HCT116 (cell line): ENCODE results near the gene DDX19B. TPM values are rescaled to one million over a fixed set of nuclear protein-coding genes. Genes with fewer than 3 reads are reported as not detected.

ENCODE experiments used
- ATAC-seq: fragments of 200-7000 bp; cut with Tn5 transposase; 2 replicates; pipeline ENCODE4 v1.9.1; 2020; ENCODE audit warnings: mild to moderate bottlenecking, moderate library complexity
- BruUV-seq: library from RNA; stranded (reverse); fragments of 400-500 nt; replicated peaks from 2 replicates; lab custom pipeline; 2021; lab: Mats Ljungman, UMichigan
- CTCF ChIA-PET: fragments of 300-600 bp; sonication (Branson Sonifier 250); formaldehyde crosslinking; loops from one replicate; lab custom pipeline; 2021; ENCODE audit warnings: antibody characterized with exemption; lab: Charles Lee
- POLR2A ChIA-PET: fragments of 300-600, 350-600 bp; sonication (Branson Sonifier 250); formaldehyde crosslinking; loops from one replicate; lab custom pipeline; 2021; ENCODE audit warnings: antibody characterized with exemption; lab: Charles Lee
- RAD21 ChIA-PET, 2 experiments: fragments of 300-600 bp; sonication (Branson Sonifier 250); formaldehyde crosslinking; loops; one replicate each; lab custom pipeline; 2023; ENCODE audit warnings: low total read pairs in 2 of 2; ENCODE audit not compliant: uncharacterized antibody in 2 of 2, unreplicated experiment in 2 of 2, low non-redundant PET in 1 of 2; lab: Charles Lee
- DNase-seq: peaks from one replicate; pipeline ENCODE4 v3.0.0-alpha.2; 2010; ENCODE audit warnings: low read depth, low spot score
- H2AFZ ChIP-seq: fragments of 200-600 bp; shearing (Covaris generic), sonication (generic); 2 replicates; pipeline ENCODE4 v1.6.1; 2017; ENCODE audit warnings: low read depth, mixed run types, mixed read lengths, antibody characterized with exemption, low read length; ENCODE audit not compliant: poor library complexity, severe bottlenecking
- H3K27ac ChIP-seq: 2 replicates; pipeline ENCODE4 v1.5.1; 2012; ENCODE audit warnings: low read depth, low read length
- H3K27me3 ChIP-seq: fragments of 200-600 bp; sonication (generic); 2 replicates; pipeline ENCODE4 v1.6.1; 2016; ENCODE audit warnings: mixed run types, low read length, mixed read lengths; ENCODE audit not compliant: insufficient read depth
- H3K36me3 ChIP-seq, 2 experiments: fragments of 200-500 bp in 1 of 2; fragments of 200-600 bp in 1 of 2; sonication (Bioruptor generic) in 1 of 2; sonication (generic) in 1 of 2; 2 replicates each; pipeline versions ENCODE4 v1.5.1 to v1.6.1; 2014 to 2016; ENCODE audit warnings: low read length in 2 of 2, inconsistent platforms in 1 of 2, mixed read lengths in 1 of 2, mixed run types in 1 of 2; ENCODE audit not compliant: insufficient read depth in 2 of 2, control insufficient read depth in 1 of 2
- H3K4me1 ChIP-seq, 2 experiments: fragments of 200-600 bp in 1 of 2; sonication (generic) in 1 of 2; 2 replicates each; pipeline versions ENCODE4 v1.5.1 to v1.6.1; 2012 to 2017; ENCODE audit warnings: low read length in 2 of 2, inconsistent platforms in 1 of 2, mild to moderate bottlenecking in 1 of 2, mixed read lengths in 1 of 2, mixed run types in 1 of 2, moderate library complexity in 1 of 2; ENCODE audit not compliant: insufficient read depth in 2 of 2, control insufficient read depth in 1 of 2
- H3K4me2 ChIP-seq: fragments of 200-600 bp; sonication (generic); 2 replicates; pipeline ENCODE4 v1.6.1; 2017; ENCODE audit warnings: mixed run types, low read length, mixed read lengths
- H3K4me3 ChIP-seq, 2 experiments: fragments of 200-600 bp in 1 of 2; sonication (generic) in 1 of 2; replicated peaks in 1 of 2; 2 replicates each; pipeline ENCODE4 v1.5.1; 2011 to 2016; ENCODE audit warnings: low read length in 2 of 2, control low read depth in 1 of 2, low read depth in 1 of 2, mild to moderate bottlenecking in 1 of 2, mixed read lengths in 1 of 2, mixed run types in 1 of 2
- H3K79me2 ChIP-seq: fragments of 200-600 bp; sonication (generic); 2 replicates; pipeline ENCODE4 v1.6.1; 2017; ENCODE audit warnings: mild to moderate bottlenecking, mixed run types, low read length, moderate library complexity, mixed read lengths; ENCODE audit not compliant: insufficient read depth
- H3K9ac ChIP-seq: fragments of 200-600 bp; sonication (generic); 2 replicates; pipeline ENCODE4 v1.6.1; 2016; ENCODE audit warnings: low read length, mixed read lengths
- H3K9me2 ChIP-seq: fragments of 200-600 bp; sonication (generic), shearing (Covaris generic); 2 replicates; pipeline ENCODE4 v1.6.1; 2017; ENCODE audit warnings: mixed run types, mild to moderate bottlenecking, moderate library complexity; ENCODE audit not compliant: insufficient read depth
- H3K9me3 ChIP-seq, 2 experiments: fragments of 200-500 bp in 1 of 2; fragments of 200-600 bp in 1 of 2; sonication (Bioruptor generic) in 1 of 2; sonication (generic) in 1 of 2; 2 replicates each; pipeline ENCODE4 v1.6.1; 2014 to 2017; ENCODE audit warnings: low read length in 2 of 2, mixed read lengths in 2 of 2, inconsistent platforms in 1 of 2, low read depth in 1 of 2, mild to moderate bottlenecking in 1 of 2, mixed run types in 1 of 2, moderate library complexity in 1 of 2; ENCODE audit not compliant: control insufficient read depth in 1 of 2, insufficient read depth in 1 of 2
- H4K20me1 ChIP-seq: fragments of 200-600 bp; sonication (generic), shearing (Covaris generic); 2 replicates; pipeline ENCODE4 v1.6.1; 2017; ENCODE audit warnings: mixed run types, mild to moderate bottlenecking, moderate library complexity; ENCODE audit not compliant: insufficient read depth
- CBX3 ChIP-seq: IDR thresholded peaks from 2 replicates; pipeline ENCODE4 v1.6.1; 2012; ENCODE audit warnings: low read depth
- CEBPB ChIP-seq: IDR thresholded peaks from 2 replicates; pipeline ENCODE4 v1.6.1; 2012; ENCODE audit warnings: low read depth
- POLR2AphosphoS5 ChIP-seq: IDR thresholded peaks from 2 replicates; pipeline ENCODE4 v1.6.1; 2011; ENCODE audit warnings: mild to moderate bottlenecking, low read depth, low read length, moderate library complexity
- SIN3A ChIP-seq: IDR thresholded peaks from 2 replicates; pipeline ENCODE4 v1.6.1; 2012; ENCODE audit warnings: low read depth
- intact Hi-C: fragments of 100-400 bp; cut with micrococcal nuclease; formaldehyde crosslinking; loops from 2 replicates; pipeline ENCODE4 v1.10.0; 2022
- total RNA-seq: library from RNA; stranded (reverse); gene quantifications from one replicate; pipeline ENCODE4 v1.2.1, GENCODE V29; 2021; ENCODE audit not compliant: unreplicated experiment

The DDX19B gene
- total RNA-seq, 1 experiment from 2014 or later = 36.6 TPM

GRCh38 chr16:70337814-70338213, 38.8 kb downstream of the DDX19B start:
- Histone ChIP-seq H3K27ac (no peak overlapping the region), H4K20me1 (no peaks in the 10 kb centered on the region), H3K4me2 (no peak overlapping the region), H3K9me2 (no peaks in the 10 kb centered on the region), H3K4me3 (no peak overlapping the region), H3K27me3 (no peaks in the 10 kb centered on the region), H2AFZ (no peak overlapping the region), H3K9ac (no peak overlapping the region), H3K4me1 (no peaks in the 10 kb centered on the region; a peak in 1 of 4 replicates), H3K79me2 (no peaks in the 10 kb centered on the region), H3K9me3 (no peaks in the 10 kb centered on the region), H3K36me3 (peaks cover 10 to 16% of the 10 kb centered on the region in 2 experiments)
- intact Hi-C loops = loop anchor here (5.0 kb wide), 1 partner anchor 314 kb away; no protein-coding TSS in a partner anchor
- ChIA-PET RAD21 (no interaction called here), POLR2A (no interaction called here), CTCF (no interaction called here)
- ATAC-seq (no peak), DNase-seq (no peak)
- TF ChIP-seq SIN3A (no peak), POLR2AphosphoS5 (0 out of 2 replicates have a peak, but pooled peaks have one; percentile 18)
- no TSS peak for BruUV-seq

GRCh38 chr16:70341600-70341999, 42.6 kb downstream of the DDX19B start:
- Histone ChIP-seq H3K27me3 (no peaks in the 10 kb centered on the region), H3K9me3 (no peaks in the 10 kb centered on the region), H3K4me2 (no peak overlapping the region), H3K27ac (no peak overlapping the region), H3K9me2 (no peaks in the 10 kb centered on the region), H4K20me1 (no peaks in the 10 kb centered on the region), H3K4me1 (peaks cover 5 to 9% of the 10 kb centered on the region in 2 experiments; a peak in 3 of 4 replicates), H3K79me2 (peaks cover 6% of the 10 kb centered on the region; the same call in 1 of the 2 replicates), H2AFZ (no peak overlapping the region), H3K4me3 (no peak overlapping the region), H3K9ac (no peak overlapping the region), H3K36me3 (no peaks in the 10 kb centered on the region)
- RAD21 ChIA-PET = no interaction called here
- no TSS peak for BruUV-seq
- intact Hi-C loops = no loop called here
- no peak for TF ChIP-seq CEBPB
- no peak for TF ChIP-seq CBX3
- TF ChIP-seq SIN3A = no peak
- no peak for ATAC-seq
- DNase-seq = no peak
- CTCF ChIA-PET = no interaction called here
- POLR2A ChIA-PET = no interaction called here
